H7 (cell line): ENCODE results near the gene SNX32. TPM values are rescaled to one million over a fixed set of nuclear protein-coding genes. Genes with fewer than 3 reads are reported as not detected.
"Not testable (repeated sequence)": the region's sequence is repeated elsewhere in the genome, so short reads cannot be mapped to it uniquely, and the experiment has no call there.

Experiments used
- DNase-seq: peaks from one replicate; pipeline ENCODE4 v3.0.0; 2012
- H3K27me3 ChIP-seq: 2 replicates; pipeline ENCODE4 v1.6.0; 2011; ENCODE audit warnings: mild to moderate bottlenecking, low read length; ENCODE audit not compliant: control insufficient read depth, insufficient read depth
- H3K36me3 ChIP-seq: replicated peaks from 2 replicates; pipeline ENCODE4 v1.5.1; 2011; ENCODE audit warnings: low read length; ENCODE audit not compliant: control insufficient read depth, insufficient read depth
- H3K4me3 ChIP-seq: 2 replicates; pipeline ENCODE4 v1.5.1; 2011; ENCODE audit warnings: low read depth, mild to moderate bottlenecking, control low read depth, low read length, moderate library complexity; ENCODE audit not compliant: insufficient read depth
- total RNA-seq: library from RNA; depleted of rRNA; stranded (reverse); fragments of >200 nt; shearing (Covaris generic); gene quantifications from 2 replicates; pipeline ENCODE4 v1.2.3, GENCODE V29; 2014

Gene SNX32
- total RNA-seq, 1 experiment from 2014 or later, result 0.80 TPM

DNA sequence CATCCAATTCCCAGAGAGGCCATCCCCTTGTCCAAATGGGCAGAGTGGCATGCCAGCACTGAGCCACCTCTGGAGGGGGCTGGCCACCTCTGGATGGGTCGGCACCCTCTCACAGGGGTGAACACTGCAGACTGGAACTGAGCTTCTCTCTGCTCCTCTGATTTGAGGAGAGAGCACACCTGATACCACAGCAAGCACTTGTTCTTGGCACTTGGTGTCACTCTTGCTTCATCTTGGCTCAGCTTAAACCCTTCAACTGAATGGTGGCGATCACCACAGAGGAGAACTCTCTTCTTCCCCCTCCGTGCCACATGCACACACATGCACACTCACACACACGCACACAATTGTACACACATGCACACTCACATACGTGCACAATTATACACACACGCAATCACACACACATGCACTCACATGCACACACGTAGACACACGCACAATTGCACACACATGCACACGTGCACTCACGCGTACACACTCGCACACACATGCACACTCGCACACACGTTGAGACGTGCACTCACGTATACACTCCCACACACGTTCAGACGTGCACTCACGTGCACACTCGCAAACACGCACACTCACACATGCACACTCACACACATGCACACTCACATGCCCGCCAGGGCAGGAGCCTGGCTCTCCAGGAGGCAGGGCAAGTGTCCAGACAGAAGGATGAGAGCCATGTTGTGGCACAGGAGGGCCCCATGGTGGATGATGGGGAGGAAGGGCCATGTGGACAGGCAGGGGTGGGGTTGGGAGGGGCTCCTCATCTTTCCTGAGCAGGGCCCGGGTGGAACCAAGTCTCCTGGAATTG lies 23.5 kb upstream of the SNX32 start:
- Histone ChIP-seq H3K27me3 (no peaks in the 10 kb centered on the region; the same call in 1 of the 2 replicates), H3K36me3 (no peaks in the 10 kb centered on the region), H3K4me3 (no peak overlapping the region)
- no peak for DNase-seq

DNA sequence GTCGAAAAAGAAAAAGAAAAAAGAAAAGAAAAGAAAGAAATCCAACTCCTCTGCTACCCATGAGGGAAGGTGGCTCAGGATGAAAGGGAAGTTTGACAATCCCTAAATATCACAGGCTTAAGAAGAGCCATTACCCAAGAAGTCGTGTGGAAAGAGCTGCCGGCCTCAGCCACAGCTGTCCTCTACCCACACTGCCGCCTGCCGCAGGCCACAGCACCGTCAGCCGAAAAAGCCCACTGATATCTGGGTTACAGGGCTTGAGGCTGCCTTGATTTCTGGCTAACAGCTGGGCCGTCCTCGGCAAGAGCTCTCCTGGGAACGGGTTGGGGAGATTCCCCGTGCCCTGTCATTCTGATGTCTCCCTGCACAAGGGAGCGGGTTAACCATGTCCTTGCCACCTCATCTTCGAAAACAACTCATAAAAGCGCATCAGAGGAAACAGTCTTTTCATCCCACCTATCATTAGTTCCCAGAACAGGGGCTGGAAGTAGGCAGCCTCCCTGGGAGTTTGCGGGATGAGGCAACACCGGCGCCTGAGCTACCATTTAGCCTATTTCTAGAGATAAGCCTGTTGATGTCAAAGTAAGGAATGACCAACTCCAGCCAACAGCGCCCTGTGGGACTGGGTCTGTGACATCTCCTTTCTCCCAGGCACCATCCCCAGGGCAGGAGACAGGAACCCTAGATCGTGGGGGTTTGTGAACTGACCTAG lies 21.8 kb upstream of the SNX32 start:
- no peak overlapping the region for H3K4me3 ChIP-seq
- DNase-seq, result no peak
- peaks cover 2% of the 10 kb centered on the region; the same call in 1 of the 2 replicates for H3K27me3 ChIP-seq
- no peaks in the 10 kb centered on the region for H3K36me3 ChIP-seq

DNA sequence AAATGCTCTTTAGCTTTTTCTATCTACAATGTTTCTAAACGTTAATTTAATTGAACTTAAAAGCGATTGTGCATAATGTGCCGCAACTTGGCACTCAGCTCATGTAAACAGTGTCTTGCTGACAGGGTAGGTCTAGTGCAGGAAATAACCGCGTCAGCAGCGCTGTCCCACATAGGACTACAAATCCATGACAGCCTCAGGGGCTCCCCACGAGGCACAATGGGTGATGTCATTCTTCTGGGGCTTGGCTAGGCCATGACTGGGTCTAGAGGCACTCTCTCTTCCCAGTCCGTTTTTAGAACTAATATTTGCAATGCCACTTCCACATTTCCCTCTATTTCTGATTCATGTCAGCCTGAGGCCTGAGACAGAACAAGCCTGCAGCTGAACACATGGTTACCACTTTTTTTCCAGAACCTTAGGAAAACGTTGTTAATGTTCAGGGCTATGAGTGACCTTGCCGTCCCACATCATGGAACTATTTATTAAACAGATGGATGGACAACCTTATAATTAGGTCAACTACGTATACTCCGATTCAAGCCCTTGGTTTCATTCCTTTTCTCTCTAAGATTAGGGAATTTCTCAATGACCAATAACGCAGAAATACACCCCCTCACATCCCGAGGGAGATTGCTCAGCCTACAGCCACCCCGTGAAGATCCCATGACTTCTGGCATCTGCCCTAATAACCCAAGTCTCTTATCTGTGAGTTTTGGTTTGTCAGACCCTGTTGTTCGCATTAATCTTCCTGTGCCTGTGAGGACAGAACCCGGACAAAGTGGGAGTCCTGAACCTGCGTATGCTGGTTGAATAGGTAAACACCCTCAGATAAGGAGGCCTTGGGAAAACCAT lies 19.4 kb upstream of the SNX32 start:
- Histone ChIP-seq H3K27me3 (peaks cover 14% of the 10 kb centered on the region), H3K36me3 (no peaks in the 10 kb centered on the region), H3K4me3 (no peak overlapping the region)
- no peak for DNase-seq

DNA sequence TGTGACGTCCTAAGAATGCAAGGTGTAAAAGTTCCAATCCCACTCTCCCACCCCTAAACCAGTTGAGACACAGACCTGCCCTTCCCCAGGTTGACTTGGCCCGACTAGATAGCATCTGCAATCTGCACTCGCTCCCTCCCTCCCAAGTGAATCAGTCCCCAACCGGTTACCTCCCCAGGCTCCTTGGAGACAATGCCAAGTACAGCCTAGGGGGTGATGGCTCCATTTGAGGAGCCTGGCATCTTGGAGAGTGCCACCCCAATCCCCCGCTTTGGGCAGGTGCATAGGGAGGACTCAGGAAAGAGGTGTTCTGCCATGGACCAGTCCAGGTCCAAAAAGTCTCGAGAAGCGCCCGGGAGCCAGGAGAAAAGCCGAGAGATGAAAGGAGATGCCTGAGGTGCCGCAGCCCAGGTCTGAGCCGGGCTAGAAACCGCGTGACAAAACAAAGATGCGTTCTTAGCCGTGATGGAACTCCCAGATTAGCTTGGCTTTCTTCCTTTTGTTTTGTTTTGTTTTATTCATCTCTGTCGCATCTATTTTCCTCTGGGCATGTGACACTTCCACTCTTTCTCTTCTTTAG lies 18.7 kb upstream of the SNX32 start:
- Histone ChIP-seq H3K27me3 (peaks cover 14% of the 10 kb centered on the region), H3K36me3 (no peaks in the 10 kb centered on the region), H3K4me3 (no peak overlapping the region)
- no peak for DNase-seq

DNA sequence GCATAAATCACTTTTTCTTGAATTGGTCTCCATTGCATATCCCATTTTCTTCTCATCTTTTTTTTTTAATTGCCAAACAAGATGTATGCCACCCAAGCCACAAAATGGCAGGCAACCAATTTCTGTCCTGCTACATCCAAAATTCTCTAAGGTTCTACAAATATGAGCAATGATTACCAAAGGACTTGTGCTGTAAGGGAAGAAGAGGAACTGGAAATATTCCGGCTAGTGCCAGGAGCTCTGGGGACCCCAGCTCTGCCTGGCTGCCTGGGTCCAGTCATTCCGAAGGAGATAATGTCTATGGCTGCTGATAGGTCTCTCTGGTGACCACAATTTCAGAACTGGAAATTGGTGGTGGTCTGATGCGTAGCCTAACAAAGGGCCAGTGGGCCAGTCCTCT lies 17.1 kb upstream of the SNX32 start:
- Histone ChIP-seq H3K27me3 (peaks cover 14% of the 10 kb centered on the region), H3K36me3 (no peaks in the 10 kb centered on the region), H3K4me3 (no peak overlapping the region)
- DNase-seq, result no peak

DNA sequence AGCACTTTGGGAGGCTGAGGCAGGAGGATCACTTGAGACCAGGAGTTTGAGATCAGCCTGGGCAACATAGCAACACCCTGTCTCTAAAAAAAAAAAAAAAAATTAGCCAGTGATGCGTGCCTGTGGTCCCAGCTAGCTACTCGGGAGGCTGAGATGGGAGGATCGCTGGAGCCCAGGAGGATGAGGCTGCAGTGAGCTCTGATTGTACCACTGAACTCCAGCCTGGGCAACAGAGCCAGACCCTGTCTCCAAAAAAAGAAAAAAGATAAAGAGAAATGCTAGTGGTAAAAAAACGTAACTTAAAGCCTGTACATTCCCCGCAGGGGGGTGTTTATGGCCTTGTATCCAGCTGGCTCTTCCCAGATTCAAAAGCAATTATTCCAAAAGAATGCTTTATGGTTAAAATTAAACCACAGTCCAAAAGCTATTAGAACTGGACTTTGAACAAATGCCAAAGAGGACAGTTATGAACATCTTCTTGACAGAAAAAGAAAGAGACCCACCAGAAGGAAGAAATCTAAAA lies 16.4 kb upstream of the SNX32 start:
- no peak for DNase-seq
- H3K27me3 ChIP-seq, result peaks cover 14% of the 10 kb centered on the region
- no peaks in the 10 kb centered on the region for H3K36me3 ChIP-seq
- peak overlapping the region; percentile 55 for H3K4me3 ChIP-seq

DNA sequence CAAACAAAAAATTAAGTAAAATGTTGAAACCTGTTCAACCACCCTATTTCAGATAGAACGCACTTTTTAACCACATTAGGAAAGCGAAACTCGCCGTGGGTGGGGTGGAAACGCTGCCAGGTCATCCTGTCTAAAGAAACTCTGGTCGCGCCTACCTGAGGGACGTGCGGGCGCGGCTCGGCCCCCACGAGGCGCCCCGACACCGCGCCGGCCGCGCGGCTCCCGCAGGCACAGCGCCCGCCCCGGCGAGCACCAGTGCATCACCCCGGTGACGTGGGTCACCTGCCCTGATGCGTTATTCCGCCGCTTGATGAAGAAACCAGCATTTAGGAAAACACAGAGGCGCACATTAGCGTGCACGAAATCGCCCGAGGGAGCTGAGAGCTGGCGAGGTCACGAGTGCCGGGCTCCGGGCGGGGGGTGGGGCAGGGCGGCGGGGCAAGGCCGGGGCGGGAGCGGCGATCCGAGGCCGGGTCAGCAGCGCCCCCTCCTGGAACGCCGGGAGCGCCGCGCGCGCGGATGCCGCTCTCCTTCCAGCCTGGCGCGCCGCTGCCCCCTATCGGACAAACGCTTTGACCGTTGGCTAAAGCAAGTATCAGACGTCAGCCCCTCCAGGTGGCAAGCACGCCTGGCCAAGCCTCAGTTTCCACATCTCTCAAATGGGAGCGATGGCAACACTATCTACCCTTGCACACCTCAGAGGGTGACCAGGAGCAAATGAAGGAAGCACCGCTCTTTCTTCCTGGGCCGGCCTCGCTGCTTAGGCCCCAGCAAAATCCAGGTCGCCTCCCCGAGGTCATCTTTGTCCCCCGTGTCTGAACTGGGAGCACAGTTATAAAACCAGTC lies 15.7 kb upstream of the SNX32 start:
- no peaks in the 10 kb centered on the region for H3K36me3 ChIP-seq
- H3K4me3 ChIP-seq, result peak overlapping the region; percentile 55
- peaks cover 14% of the 10 kb centered on the region for H3K27me3 ChIP-seq
- peak; percentile 99 for DNase-seq

DNA sequence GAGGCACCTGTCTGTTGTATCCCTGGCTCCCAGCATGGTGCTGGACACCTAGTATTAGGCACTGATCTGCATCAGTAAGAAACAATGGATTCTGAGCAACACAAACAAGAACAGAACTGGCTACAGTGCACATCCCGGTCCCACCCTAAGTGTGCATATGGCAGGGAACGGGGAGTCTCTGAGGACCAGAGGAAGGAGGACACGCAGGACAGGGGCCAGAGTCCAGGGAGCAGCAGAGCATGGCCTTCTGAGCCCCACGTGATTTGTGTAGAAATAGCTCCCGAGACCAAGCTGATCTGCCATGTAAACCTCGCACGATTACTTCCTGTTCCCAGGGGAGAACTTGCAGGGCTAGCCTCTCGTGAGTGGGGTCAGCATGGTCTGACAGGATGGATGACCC lies 12.7 kb upstream of the SNX32 start:
- H3K4me3 ChIP-seq, result no peak overlapping the region
- H3K36me3 ChIP-seq, result no peaks in the 10 kb centered on the region
- peaks cover 14% of the 10 kb centered on the region for H3K27me3 ChIP-seq
- no peak for DNase-seq

DNA sequence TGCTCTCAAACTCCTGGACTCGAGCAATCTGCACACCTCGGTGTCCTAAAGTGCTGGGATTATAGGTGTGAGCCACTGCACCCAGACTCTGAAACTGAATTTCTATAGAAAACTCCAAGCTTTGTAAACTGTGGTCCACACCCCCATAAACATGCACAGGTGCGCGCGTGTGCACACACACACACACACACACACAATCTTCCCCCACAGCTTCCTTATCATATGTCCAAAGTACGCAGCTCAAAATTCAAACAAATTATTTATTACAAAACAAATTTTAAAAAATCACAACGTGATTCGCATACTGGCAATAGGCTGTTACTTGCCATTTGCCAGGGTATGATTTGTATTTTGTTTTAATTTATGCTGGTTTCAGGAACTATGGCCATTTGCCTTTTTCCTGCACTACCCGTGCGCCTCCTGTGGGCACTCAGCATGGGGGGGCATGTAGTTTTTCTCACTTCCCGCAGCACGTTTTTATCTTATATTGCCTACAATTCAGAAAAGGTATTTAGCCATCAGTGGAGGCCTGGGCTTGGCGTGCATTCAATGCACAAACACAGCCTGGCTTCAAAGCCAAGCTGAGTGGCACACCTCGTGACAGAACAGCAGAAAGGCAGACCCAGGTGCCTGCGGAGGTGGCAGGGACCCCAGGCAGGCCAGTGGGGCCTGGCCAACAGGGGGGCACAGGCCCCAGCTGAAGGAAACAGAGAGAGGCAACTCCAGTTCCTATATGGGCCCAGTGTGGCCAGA lies 10.8 kb upstream of the SNX32 start:
- Histone ChIP-seq H3K27me3 (peaks cover under 1% of the 10 kb centered on the region), H3K4me3 (no peak overlapping the region), H3K36me3 (no peaks in the 10 kb centered on the region)
- no peak for DNase-seq

DNA sequence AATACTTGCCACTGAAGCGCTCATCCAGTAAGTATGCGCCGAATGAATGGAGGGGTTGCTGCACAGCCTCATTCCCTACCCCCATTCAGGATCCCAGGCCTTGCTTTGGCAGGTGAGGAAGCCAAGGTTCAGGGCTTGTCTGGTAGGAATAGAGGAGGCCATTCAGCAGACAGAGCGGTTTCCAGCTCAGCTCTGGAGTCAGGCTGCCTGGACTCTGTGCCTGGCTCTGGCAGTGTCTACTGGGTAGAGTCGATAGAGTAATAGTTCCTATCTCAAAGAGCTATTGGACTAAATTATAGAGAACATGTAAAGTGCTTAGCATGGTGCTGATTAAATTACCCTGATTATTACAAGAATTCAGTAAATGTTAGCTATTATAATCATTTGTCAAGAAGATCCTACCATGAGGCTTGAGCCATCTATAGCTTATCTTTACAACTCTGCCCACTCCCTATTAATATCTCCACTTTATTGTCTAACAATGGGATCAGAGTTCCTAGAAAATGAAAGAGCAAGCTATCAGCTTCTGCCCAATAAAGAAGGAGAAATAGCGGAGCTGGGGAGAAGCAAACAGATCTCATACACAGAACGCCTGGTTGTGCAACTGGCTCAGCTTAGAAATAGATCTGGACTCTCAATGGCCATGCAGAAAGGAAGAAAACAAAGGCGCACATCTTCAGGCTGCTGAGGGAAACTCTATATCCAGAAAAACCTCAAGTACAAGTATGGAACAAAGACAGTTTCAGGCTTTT lies 6.6 kb upstream of the SNX32 start:
- H3K4me3 ChIP-seq, result no peak overlapping the region
- H3K27me3 ChIP-seq, result no peaks in the 10 kb centered on the region; the same call in 1 of the 2 replicates

DNA sequence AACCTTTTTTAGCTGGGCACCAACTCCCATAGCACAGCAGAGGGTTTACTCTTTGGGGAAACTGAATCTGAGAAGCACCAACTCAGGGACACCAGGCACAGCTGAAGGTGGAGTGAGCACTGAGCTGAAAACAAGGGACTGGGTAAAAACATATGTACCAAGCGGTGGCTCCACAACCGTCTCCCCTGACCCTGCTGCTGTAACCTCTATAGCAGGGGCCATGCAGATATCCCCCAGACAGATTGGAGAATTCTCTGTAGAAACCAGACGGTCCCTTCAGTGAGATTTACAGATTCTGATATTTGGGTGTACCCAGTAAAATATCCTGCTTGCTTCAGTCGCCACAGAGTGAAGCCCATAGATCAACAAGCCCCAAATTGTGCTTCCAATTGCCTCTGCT lies 4.3 kb upstream of the SNX32 start:
- Histone ChIP-seq H3K36me3 (no peaks in the 10 kb centered on the region), H3K27me3 (peaks cover 9% of the 10 kb centered on the region), H3K4me3 (no peak overlapping the region)
- DNase-seq, result no peak

More for the DNA sequence above, 6.6 kb upstream of the SNX32 start:
- no peaks in the 10 kb centered on the region for H3K36me3 ChIP-seq
- no peak for DNase-seq

DNA sequence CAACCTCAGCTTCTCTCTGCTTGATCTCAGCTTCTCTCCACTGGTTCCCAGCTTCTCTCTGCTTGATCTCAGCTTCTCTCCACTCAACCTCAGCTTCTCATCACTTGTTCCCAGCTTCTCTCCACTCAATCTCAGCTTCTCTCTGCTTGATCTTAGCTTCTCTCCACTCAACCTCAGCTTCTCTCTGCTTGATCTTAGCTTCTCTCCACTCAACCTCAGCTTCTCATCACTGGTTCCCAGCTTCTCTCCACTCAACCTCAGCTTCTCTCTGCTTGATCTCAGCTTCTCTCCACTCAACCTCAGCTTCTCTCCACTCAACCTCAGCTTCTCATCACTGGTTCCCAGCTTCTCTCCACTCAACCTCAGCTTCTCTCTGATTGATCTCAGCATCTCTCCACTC lies 1.5 kb upstream of the SNX32 start:
- DNase-seq, H3K27me3 ChIP-seq, H3K4me3 ChIP-seq, H3K36me3 ChIP-seq: not testable (repeated sequence)
